Lower lobe of right lung (tissue), 2 donors: ENCODE data around the gene ARV1. TPM values are rescaled to one million over a fixed set of nuclear protein-coding genes. Genes with fewer than 3 reads are reported as not detected.
A peak's percentile ranks its signal among the peaks of the same experiment; 100 is the strongest.
"Not testable (repeated sequence)": the region's sequence is repeated elsewhere in the genome, so short reads cannot be mapped to it uniquely, and the experiment has no call there.

Experiments used
- ATAC-seq, 2 donors: fragments of 200-7000 bp; cut with Tn5 transposase; one replicate each; pipeline ENCODE4 v1.9.1; 2020 to 2022; ENCODE audit warnings: mild to moderate bottlenecking in 2 of 2, moderate library complexity in 2 of 2
- DNase-seq: peaks from one replicate; pipeline ENCODE4 v3.0.0-alpha.2; 2020
- H3K27ac ChIP-seq: fragments of 200-600 bp; one replicate; pipeline ENCODE4 v1.8.0; 2022
- H3K27me3 ChIP-seq: fragments of 200-600 bp; one replicate; pipeline ENCODE4 v1.8.0; 2022; ENCODE audit warnings: low read depth
- H3K36me3 ChIP-seq: fragments of 200-600 bp; one replicate; pipeline ENCODE4 v1.8.0; 2022; ENCODE audit warnings: mild to moderate bottlenecking
- H3K4me1 ChIP-seq: fragments of 200-600 bp; one replicate; pipeline ENCODE4 v1.8.0; 2022
- H3K4me3 ChIP-seq: fragments of 200-600 bp; one replicate; pipeline ENCODE4 v1.8.0; 2022; ENCODE audit warnings: mild to moderate bottlenecking
- H3K9me3 ChIP-seq: fragments of 200-600 bp; one replicate; pipeline ENCODE4 v1.8.0; 2022
- intact Hi-C: fragments of 100-400 bp; cut with DNase I; formaldehyde crosslinking; loops from one replicate; pipeline ENCODE4 v1.11.0; 2022
- total RNA-seq: library from RNA; stranded (reverse); fragmentation: NEBNext Ultra II Directional; extraction: Animal tissue kit (Norgen Biotek cat#: 25700); gene quantifications from one replicate; pipeline ENCODE4 v1.2.1, GENCODE V29; 2021
- TF ChIP-seq, protein P1 (sequence below): fragments of 200-600 bp; IDR thresholded peaks from one replicate; pipeline ENCODE4 v1.8.0; 2022; ENCODE audit warnings: antibody characterized with exemption, mild to moderate bottlenecking
- donor health status: DM: no; HTN: yes; CAD: no; lungs with severe emphysema.

ARV1 gene
- total RNA-seq, 1 donor from 2014 or later = 18.4 TPM

DNA sequence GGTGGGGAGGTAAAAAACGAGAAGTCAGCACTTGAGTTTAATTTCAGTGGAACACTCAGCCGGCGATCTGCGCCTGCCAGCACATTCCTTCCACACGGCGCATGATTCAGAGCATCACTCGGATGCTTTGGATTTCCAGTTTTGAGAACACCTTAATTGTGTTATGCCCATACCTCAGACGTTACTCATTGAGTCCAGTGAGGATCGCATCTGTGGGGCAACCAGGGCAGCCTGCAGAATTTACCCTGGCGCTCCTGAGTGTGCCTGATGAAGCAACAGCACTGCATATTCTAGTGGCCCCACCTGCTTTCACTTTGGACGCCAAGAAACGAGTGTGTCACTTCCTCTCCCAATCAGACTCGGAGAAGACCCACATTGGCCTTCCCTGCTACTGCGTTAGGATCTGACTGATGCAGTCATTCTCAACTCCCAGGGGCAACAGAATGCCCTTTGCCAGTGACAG lies 41.3 kb downstream of the ARV1 start:
- TF ChIP-seq, protein P1, sequence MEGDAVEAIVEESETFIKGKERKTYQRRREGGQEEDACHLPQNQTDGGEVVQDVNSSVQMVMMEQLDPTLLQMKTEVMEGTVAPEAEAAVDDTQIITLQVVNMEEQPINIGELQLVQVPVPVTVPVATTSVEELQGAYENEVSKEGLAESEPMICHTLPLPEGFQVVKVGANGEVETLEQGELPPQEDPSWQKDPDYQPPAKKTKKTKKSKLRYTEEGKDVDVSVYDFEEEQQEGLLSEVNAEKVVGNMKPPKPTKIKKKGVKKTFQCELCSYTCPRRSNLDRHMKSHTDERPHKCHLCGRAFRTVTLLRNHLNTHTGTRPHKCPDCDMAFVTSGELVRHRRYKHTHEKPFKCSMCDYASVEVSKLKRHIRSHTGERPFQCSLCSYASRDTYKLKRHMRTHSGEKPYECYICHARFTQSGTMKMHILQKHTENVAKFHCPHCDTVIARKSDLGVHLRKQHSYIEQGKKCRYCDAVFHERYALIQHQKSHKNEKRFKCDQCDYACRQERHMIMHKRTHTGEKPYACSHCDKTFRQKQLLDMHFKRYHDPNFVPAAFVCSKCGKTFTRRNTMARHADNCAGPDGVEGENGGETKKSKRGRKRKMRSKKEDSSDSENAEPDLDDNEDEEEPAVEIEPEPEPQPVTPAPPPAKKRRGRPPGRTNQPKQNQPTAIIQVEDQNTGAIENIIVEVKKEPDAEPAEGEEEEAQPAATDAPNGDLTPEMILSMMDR = no peak
- peak; percentile 58 to 73 for ATAC-seq
- peak overlapping the region; percentile 30 for H3K4me3 ChIP-seq

DNA sequence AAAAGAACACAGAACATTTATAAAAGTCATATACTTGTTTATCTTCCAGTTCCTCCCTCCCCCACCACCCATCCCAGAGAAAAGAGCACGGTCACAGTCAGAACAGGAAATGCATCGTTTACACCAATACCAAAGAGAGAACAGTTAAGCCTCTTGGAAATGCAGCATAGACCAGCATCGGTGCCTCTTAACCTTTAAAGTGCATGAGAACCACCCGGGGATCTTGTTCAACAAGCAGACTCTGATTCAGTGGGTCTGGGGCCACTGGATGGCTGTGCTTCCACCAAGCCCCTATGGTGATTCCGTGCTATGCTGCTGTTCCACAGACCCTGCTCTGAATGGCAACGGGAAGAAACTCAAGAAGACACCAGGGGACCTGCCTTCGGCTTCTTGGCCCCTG lies 41.9 kb downstream of the ARV1 start:
- Histone ChIP-seq H3K27ac (peak overlapping the region; percentile 54), H3K4me1 (peaks cover 23% of the 10 kb centered on the region), H3K27me3 (no peaks in the 10 kb centered on the region), H3K36me3 (peaks cover 14% of the 10 kb centered on the region), H3K4me3 (peak overlapping the region; percentile 30), H3K9me3 (no peaks in the 10 kb centered on the region)
- DNase-seq (no peak), ATAC-seq (peak; percentile 23 to 40)
- intact Hi-C loops = no loop called here
- TF ChIP-seq, protein P1 = no peak

More for the DNA sequence above, 41.3 kb downstream of the ARV1 start:
- peaks cover 23% of the 10 kb centered on the region for H3K4me1 ChIP-seq
- DNase-seq = no peak
- intact Hi-C loops = no loop called here
- peaks cover 14% of the 10 kb centered on the region for H3K36me3 ChIP-seq
- no peaks in the 10 kb centered on the region for H3K9me3 ChIP-seq
- H3K27ac ChIP-seq = peak overlapping the region; percentile 54
- H3K27me3 ChIP-seq = no peaks in the 10 kb centered on the region

DNA sequence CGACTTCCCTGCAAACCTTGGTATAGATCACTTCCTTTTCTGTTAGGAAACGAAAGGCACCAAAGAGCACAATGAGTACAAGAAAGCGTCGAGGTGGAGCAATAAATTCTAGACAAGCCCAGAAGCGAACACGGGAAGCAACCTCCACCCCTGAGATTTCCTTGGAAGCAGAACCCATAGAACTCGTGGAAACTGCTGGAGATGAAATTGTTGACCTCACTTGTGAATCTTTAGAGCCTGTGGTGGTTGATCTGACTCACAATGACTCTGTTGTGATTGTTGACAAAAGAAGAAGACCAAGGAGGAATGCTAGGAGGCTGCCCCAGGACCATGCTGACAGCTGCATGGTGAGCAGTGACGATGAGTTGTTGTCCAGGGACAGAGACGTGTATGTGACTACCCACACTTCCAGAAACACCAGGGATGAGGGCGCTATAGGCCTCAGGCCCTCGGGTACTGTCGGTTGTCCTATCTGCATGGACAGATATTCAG lies 42.7 kb downstream of the ARV1 start:
- H3K27ac ChIP-seq = peak overlapping the region; percentile 54
- ATAC-seq (peak; percentile 54 to 57), DNase-seq (no peak)
- H3K4me1 ChIP-seq = peaks cover 23% of the 10 kb centered on the region
- H3K27me3 ChIP-seq = no peaks in the 10 kb centered on the region
- H3K36me3 ChIP-seq = peaks cover 14% of the 10 kb centered on the region
- H3K4me3 ChIP-seq = no peak overlapping the region
- intact Hi-C loops = no loop called here
- no peaks in the 10 kb centered on the region for H3K9me3 ChIP-seq
- TF ChIP-seq, protein P1 = no peak

DNA sequence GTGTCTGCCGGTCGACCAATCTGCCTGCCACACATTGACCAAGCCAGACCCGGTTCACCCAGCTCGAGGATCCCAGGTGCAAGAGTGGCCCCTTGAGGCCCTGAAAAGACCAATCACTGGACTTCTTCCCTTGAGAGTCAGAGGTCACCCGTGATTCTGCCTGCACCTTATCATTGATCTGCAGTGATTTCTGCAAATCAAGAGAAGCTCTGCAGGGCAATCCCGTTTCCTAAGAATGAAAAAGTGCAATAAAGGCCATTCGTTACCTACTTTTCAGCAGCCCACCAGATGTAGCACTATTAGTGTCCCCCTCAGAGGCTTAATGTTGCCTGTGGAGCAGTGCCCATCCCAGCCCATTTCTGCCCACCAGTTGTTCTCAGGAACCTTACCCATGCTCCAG lies 43.6 kb downstream of the ARV1 start:
- DNase-seq, intact Hi-C loops, H3K36me3 ChIP-seq, H3K27me3 ChIP-seq, H3K4me3 ChIP-seq, H3K27ac ChIP-seq, ATAC-seq, H3K9me3 ChIP-seq: not testable (repeated sequence)
- H3K4me1 ChIP-seq = peaks cover 23% of the 10 kb centered on the region

DNA sequence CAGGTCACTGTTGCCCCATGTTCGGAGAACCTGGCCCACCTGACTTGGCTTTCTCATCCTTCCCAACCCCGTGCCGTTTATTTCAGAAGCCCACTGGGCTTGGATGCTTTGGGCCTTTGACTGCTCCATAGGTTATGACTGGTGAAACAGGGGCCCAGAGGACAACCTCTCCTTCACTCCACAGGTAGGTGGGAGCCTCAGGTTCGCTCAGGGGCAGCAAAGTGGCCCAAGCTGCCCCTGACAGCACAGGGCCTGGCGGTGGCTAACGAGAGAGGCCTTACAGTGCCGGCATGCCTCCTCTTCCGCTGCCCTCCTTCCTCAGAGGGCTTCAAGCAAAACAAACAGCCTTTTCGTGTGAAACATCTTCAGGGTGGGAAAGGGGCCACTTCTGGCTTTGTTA lies 44.3 kb downstream of the ARV1 start:
- TF ChIP-seq, protein P1 = no peak
- H3K4me3 ChIP-seq = no peak overlapping the region
- H3K27ac ChIP-seq = no peak overlapping the region
- no peak for DNase-seq
- ATAC-seq = no peak
- no peaks in the 10 kb centered on the region for H3K9me3 ChIP-seq
- H3K36me3 ChIP-seq = peaks cover 9% of the 10 kb centered on the region
- H3K27me3 ChIP-seq = no peaks in the 10 kb centered on the region
- intact Hi-C loops = no loop called here
- peaks cover 26% of the 10 kb centered on the region for H3K4me1 ChIP-seq

DNA sequence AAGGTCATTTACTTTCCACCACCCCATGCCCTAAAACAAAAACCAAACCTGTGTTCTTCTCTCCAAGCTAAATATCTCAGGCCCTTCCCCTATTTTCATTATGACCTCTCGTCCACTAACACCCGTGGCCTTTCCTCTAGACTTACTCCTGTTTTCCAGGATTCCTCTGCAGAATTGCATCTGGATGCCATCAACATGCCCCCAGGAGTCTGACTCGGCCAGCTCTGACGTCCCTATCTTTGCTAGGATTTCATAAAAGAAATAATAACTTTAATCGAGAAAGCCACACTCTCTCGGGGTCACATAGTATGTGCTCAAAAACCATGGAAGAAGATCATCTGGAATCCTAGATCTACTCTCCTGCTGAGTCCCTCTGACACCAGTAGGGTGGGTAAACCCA lies 47.7 kb downstream of the ARV1 start:
- ATAC-seq (no peak), DNase-seq (no peak)
- no peak overlapping the region for H3K27ac ChIP-seq
- H3K36me3 ChIP-seq = no peaks in the 10 kb centered on the region
- no peaks in the 10 kb centered on the region for H3K9me3 ChIP-seq
- no peak overlapping the region for H3K4me3 ChIP-seq
- TF ChIP-seq, protein P1 = no peak
- intact Hi-C loops = no loop called here
- peaks cover 21% of the 10 kb centered on the region for H3K4me1 ChIP-seq
- no peaks in the 10 kb centered on the region for H3K27me3 ChIP-seq
